ENCODE data around the gene DHFR.

Gene DHFR

GRCh38 chr5:80600943-80601693 lies 53.7 kb downstream of the DHFR start:
- TF ChIP-seq TAF1 (IDR thresholded peaks at IDR 0.05; ENCODE audit: low read depth): no peak
- no peak for TF ChIP-seq FOXM1 (IDR thresholded peaks at IDR 0.05; ENCODE audit: borderline replicate concordance, low read depth)
- TF ChIP-seq CEBPB (IDR thresholded peaks at IDR 0.05): no peak
- TF ChIP-seq ZBTB7A (IDR thresholded peaks at IDR 0.05; ENCODE audit: low read depth): no peak
- TF ChIP-seq TEAD4 (IDR thresholded peaks at IDR 0.05): no peak
- no peak for TF ChIP-seq NFIC (IDR thresholded peaks at IDR 0.05)
- TF ChIP-seq, protein P1, sequence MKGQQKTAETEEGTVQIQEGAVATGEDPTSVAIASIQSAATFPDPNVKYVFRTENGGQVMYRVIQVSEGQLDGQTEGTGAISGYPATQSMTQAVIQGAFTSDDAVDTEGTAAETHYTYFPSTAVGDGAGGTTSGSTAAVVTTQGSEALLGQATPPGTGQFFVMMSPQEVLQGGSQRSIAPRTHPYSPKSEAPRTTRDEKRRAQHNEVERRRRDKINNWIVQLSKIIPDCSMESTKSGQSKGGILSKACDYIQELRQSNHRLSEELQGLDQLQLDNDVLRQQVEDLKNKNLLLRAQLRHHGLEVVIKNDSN (IDR thresholded peaks at IDR 0.05): no peak

DNA sequence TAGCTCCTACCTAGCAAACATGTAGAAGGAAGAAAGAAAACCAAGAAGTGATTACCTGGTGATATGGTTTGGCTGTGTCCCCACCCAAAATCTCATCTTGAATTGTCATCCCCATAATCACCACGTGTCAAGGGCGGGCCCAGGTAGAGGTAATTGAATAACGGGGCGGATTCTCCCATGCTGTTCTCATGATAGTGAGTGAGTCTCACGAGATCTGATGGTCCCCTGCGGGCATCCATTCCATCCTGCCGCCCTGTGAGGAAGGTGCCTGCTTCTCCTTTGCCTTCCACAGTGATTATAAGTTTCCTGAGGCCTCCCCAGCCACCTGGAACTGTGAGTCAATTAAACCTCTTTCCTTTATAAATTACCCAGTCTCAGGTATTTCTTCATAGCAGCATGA lies 57.3 kb downstream of the DHFR start:
- no peak for TF ChIP-seq EGR1 (IDR thresholded peaks at IDR 0.05)
- TF ChIP-seq TEAD4 (IDR thresholded peaks at IDR 0.05): no peak
- TF ChIP-seq NFIC (IDR thresholded peaks at IDR 0.05): no peak
- no peak for TF ChIP-seq FOXM1 (IDR thresholded peaks at IDR 0.05; ENCODE audit: borderline replicate concordance, low read depth)

GRCh38 chr5:80594810-80595209 lies 60.0 kb downstream of the DHFR start:
- TF ChIP-seq YY1 (IDR thresholded peaks at IDR 0.05; ENCODE audit: low read depth) (no peak), RAD21 (IDR thresholded peaks at IDR 0.05; ENCODE audit: low read depth) (no peak), EGR1 (IDR thresholded peaks at IDR 0.05) (no peak), EP300 (IDR thresholded peaks at IDR 0.05; ENCODE audit: borderline replicate concordance) (no peak), TCF12 (IDR thresholded peaks at IDR 0.05; ENCODE audit: low read depth) (no peak), TEAD4 (IDR thresholded peaks at IDR 0.05) (no peak), FOXM1 (IDR thresholded peaks at IDR 0.05; ENCODE audit: borderline replicate concordance, low read depth) (no peak), CEBPB (IDR thresholded peaks at IDR 0.05) (no peak)
- TF ChIP-seq, protein P1 (IDR thresholded peaks at IDR 0.05): no peak

DNA sequence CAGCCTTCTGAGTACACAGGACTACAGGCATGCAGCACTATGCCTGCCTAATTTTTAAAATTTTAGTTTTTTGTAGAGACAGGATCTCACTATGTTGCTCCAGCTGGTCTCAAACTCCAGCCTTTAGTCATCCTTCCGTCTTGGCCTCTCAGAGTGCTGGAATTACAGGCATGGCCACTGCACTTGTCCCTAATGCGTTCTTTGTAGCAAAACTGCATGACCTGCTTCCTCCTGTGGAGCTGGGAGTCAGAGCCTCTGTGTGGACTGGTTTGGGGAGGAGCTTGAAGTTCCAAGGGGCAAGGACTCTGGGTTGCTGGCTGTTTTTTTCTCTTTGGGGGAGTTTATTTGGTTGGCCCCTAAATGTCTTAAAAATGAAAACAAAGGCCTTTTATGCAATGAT lies 62.0 kb downstream of the DHFR start:
- no peak for TF ChIP-seq NFIC (IDR thresholded peaks at IDR 0.05)
- no peak for TF ChIP-seq TAF1 (IDR thresholded peaks at IDR 0.05; ENCODE audit: low read depth)
- TF ChIP-seq EGR1 (IDR thresholded peaks at IDR 0.05): no peak
- no peak for TF ChIP-seq CEBPB (IDR thresholded peaks at IDR 0.05)
- no peak for TF ChIP-seq EP300 (IDR thresholded peaks at IDR 0.05; ENCODE audit: borderline replicate concordance)
- TF ChIP-seq RAD21 (IDR thresholded peaks at IDR 0.05; ENCODE audit: low read depth): no peak
- TF ChIP-seq TEAD4 (IDR thresholded peaks at IDR 0.05): no peak
- TF ChIP-seq CREB1 (IDR thresholded peaks at IDR 0.05; ENCODE audit: low read depth): no peak
- TF ChIP-seq YY1 (IDR thresholded peaks at IDR 0.05; ENCODE audit: low read depth): no peak
- no peak for TF ChIP-seq ZBTB7A (IDR thresholded peaks at IDR 0.05; ENCODE audit: low read depth)
- TF ChIP-seq TCF12 (IDR thresholded peaks at IDR 0.05; ENCODE audit: low read depth): no peak

DNA sequence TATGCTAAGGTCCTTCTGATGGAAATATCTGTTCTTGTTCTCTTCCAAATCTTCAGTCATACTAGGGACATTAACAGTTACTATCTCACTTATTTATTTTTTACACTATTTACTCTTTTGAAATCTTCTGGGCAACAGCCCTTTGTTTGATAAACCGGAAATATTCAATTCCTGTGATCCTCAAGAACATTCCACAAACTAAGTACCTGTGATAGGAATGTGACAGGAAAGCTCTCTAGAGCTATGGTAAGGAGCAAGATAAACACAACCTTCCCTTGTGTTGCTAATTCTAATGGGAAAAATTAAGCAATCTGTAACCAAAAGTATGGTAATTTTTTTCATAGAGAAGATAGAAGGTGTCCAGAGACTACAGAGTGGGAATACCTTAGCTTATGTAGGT lies 62.7 kb downstream of the DHFR start:
- TF ChIP-seq TEAD4 (IDR thresholded peaks at IDR 0.05) (0 out of 2 replicates have a peak, but pooled peaks have one; percentile 16), TCF12 (IDR thresholded peaks at IDR 0.05; ENCODE audit: low read depth) (no peak)

- TF ChIP-seq MAX (IDR thresholded peaks at IDR 0.05) (no peak), CEBPB (IDR thresholded peaks at IDR 0.05) (no peak), TEAD4 (IDR thresholded peaks at IDR 0.05) (peak; percentile 14; the same call in 1 of the 2 replicates), ZBTB7A (IDR thresholded peaks at IDR 0.05; ENCODE audit: low read depth) (no peak), REST (IDR thresholded peaks at IDR 0.05; ENCODE audit: low read depth) (no peak), CREB1 (IDR thresholded peaks at IDR 0.05; ENCODE audit: low read depth) (no peak), NFIC (IDR thresholded peaks at IDR 0.05) (peak; percentile 66), YY1 (IDR thresholded peaks at IDR 0.05; ENCODE audit: low read depth) (no peak), FOXM1 (IDR thresholded peaks at IDR 0.05; ENCODE audit: borderline replicate concordance, low read depth) (0 out of 2 replicates have a peak, but pooled peaks have one; percentile 26), EGR1 (IDR thresholded peaks at IDR 0.05) (no peak), TCF12 (IDR thresholded peaks at IDR 0.05; ENCODE audit: low read depth) (0 out of 2 replicates have a peak, but pooled peaks have one; percentile 44), RAD21 (IDR thresholded peaks at IDR 0.05; ENCODE audit: low read depth) (peak; percentile 42), EP300 (IDR thresholded peaks at IDR 0.05; ENCODE audit: borderline replicate concordance) (peak; percentile 53; the same call in 1 of the 2 replicates), TAF1 (IDR thresholded peaks at IDR 0.05; ENCODE audit: low read depth) (no peak)
- TF ChIP-seq, protein P1 (IDR thresholded peaks at IDR 0.05): no peak
These were observed 63.4 kb downstream of the DHFR start for GRCh38 chr5:80591352-80591751.

GRCh38 chr5:80590766-80591165 lies 64.0 kb downstream of the DHFR start:
- TF ChIP-seq, protein P1 (IDR thresholded peaks at IDR 0.05): no peak
- TF ChIP-seq CEBPB (IDR thresholded peaks at IDR 0.05): no peak
- no peak for TF ChIP-seq EGR1 (IDR thresholded peaks at IDR 0.05)
- no peak for TF ChIP-seq FOXM1 (IDR thresholded peaks at IDR 0.05; ENCODE audit: borderline replicate concordance, low read depth)
- no peak for TF ChIP-seq TCF12 (IDR thresholded peaks at IDR 0.05; ENCODE audit: low read depth)

Measured in Ishikawa (cell line).